Right renal pelvis (tissue), 4 donors: ENCODE results near the gene CLCN7. TPM values are rescaled to one million over a fixed set of nuclear protein-coding genes. Genes with fewer than 3 reads are reported as not detected.

Experiments
- DNase-seq, 4 donors: peaks; one replicate each; pipeline ENCODE4 v3.0.0-alpha.2; 2013; ENCODE audit warnings: low read depth in 4 of 4, low spot score in 3 of 4, missing footprints in 1 of 4
- polyA plus RNA-seq, 4 donors: library from polyadenylated mRNA; unstranded; fragments of 120-200 nt; gene quantifications; one replicate each; pipeline ENCODE4 v1.2.1, GENCODE V29; 2013; ENCODE audit not compliant: insufficient read length in 4 of 4

The CLCN7 gene
- polyA plus RNA-seq: 10 to 100 TPM; 43.4 to 62.1 (median 48.6) TPM

- DNase-seq: peak; percentile 61 to 80 (median 70)
These were observed at the start of gene CLCN7 for GRCh38 chr16:1474796-1475551. Gene CLCN7 (minus strand): TSS chr16:1475028. CDS start chr16:1474974, 54 bp downstream.

- no peak for DNase-seq
These were observed 49.5 kb upstream of the CLCN7 start for GRCh38 chr16:1524366-1524765.

GRCh38 chr16:1523581-1524245 lies 48.9 kb upstream of the CLCN7 start:
- DNase-seq: no peak

GRCh38 chr16:1520461-1520860 lies 45.6 kb upstream of the CLCN7 start:
- DNase-seq: no peak

GRCh38 chr16:1519831-1520230 lies 45.0 kb upstream of the CLCN7 start:
- no peak for DNase-seq

- DNase-seq: no peak
These were observed 43.9 kb upstream of the CLCN7 start for GRCh38 chr16:1518626-1519135.

GRCh38 chr16:1514507-1514906 lies 39.7 kb upstream of the CLCN7 start:
- DNase-seq: no peak

- no peak for DNase-seq
These were observed 37.9 kb upstream of the CLCN7 start for GRCh38 chr16:1512774-1513173.

- no peak for DNase-seq
These were observed 37.1 kb upstream of the CLCN7 start for GRCh38 chr16:1511662-1512569.

- DNase-seq: no peak
These were observed 36.1 kb upstream of the CLCN7 start for GRCh38 chr16:1510941-1511351.

- DNase-seq: no peak
These were observed 35.4 kb upstream of the CLCN7 start for GRCh38 chr16:1510272-1510671.

- DNase-seq: no peak
These were observed 34.7 kb upstream of the CLCN7 start for GRCh38 chr16:1509307-1510221.

- DNase-seq: no peak
These were observed 33.8 kb upstream of the CLCN7 start for GRCh38 chr16:1508494-1509187.

- no peak for DNase-seq
These were observed 31.8 kb upstream of the CLCN7 start for GRCh38 chr16:1506494-1507213.

- DNase-seq: no peak
These were observed 31.1 kb upstream of the CLCN7 start for GRCh38 chr16:1505912-1506311.

- no peak for DNase-seq
These were observed 30.4 kb upstream of the CLCN7 start for GRCh38 chr16:1505073-1505844.

- DNase-seq: no peak
These were observed 28.5 kb upstream of the CLCN7 start for GRCh38 chr16:1503110-1503955.
